ENCODE measurements around the gene SLC2A6.

Gene SLC2A6

DNA sequence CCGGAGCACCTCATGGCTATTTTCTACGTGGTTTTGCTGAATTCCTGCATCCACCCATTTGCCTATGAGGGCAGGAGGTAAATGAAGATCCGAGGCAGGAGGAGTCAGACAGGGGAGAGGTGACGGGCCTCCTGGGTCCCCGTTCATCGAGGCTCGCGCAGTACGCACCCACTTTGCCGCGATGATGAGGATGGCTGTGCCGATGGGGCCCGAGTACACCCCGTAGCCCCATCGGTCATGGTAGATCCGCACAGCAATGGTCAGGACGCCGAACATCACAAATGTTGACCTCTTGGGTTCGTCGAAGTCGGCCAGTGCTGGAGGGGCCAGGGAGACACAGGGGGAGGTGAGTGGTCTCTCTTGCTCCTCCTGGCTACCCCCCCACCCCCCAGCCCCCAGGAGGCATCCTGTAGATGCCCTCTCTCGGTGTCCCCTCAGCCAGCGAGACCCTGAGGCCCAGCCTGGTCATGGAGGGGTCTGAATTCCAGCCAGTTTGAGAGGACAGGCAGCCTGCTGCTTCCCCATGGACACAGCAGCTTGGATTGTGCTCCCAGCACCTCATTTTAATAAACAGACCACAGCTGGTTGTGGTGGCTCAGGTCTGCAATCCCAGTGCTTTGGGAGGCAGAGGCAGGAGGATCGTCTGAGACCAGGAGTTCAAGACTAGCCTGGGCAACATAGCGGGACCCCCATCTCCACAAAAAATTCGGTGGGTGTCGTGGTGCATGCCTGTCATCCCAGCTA is 40.0 kb upstream of the SLC2A6 start:
- no peaks in the 10 kb centered on the region for H3K9me3 Mint-ChIP-seq
- no peak overlapping the region for H3K4me3 Mint-ChIP-seq
- DNase-seq = no peak
- no peaks in the 10 kb centered on the region for H3K36me3 Mint-ChIP-seq
- ATAC-seq (replicated peaks) = no peak
- no peaks in the 10 kb centered on the region for H3K4me1 Mint-ChIP-seq
- H3K27me3 Mint-ChIP-seq = peaks cover 9 to 27% of the 10 kb centered on the region in 2 donors
- H3K27ac Mint-ChIP-seq = no peak overlapping the region

DNA sequence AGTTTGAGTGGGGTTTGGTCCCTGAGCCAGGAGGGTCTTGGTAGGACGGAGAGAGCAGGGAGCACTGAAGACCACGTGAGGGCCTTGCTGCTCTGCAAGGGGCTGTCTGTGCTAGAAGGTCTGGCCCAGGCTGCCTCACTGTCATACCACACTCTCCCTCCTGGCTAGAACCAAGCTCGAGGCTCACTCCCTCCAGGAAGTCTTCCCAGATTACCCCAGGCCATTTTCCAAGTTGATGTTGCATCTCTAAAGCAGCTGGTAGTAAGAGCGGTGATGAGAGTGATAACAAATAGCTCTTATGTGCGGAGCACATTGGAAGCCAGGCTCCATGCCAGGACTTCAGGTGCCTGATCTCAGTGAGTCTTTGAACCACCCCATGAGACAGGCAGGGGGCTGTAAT is 39.3 kb upstream of the SLC2A6 start:
- Mint-ChIP-seq H3K4me3 (no peak overlapping the region), H3K36me3 (no peaks in the 10 kb centered on the region), H3K27me3 (peaks cover 9 to 20% of the 10 kb centered on the region in 2 donors), H3K27ac (no peak overlapping the region), H3K9me3 (no peaks in the 10 kb centered on the region), H3K4me1 (no peaks in the 10 kb centered on the region)
- ATAC-seq (replicated peaks) (no peak), DNase-seq (no peak)

DNA sequence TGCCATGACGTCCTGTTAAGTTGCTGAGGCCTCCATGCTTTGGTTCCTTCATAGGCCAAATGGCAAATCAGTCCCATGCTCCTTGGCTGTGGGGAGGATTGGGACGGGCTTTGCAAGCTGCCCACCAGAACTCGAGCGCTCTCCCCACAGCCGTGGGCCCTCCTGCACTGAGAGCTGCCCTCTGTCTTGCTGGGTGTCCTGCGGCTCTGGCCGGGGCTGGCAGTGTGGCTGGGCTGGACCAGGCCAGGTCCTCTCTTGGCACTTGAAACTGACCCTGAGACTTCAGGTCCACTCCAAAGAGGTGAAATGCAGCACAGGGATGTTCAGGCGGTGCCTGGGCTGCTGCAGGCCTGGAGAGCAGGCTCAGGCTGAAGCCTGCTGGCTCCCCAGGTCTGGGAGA is 38.8 kb upstream of the SLC2A6 start:
- no peak for ATAC-seq (replicated peaks)
- Mint-ChIP-seq H3K4me1 (no peaks in the 10 kb centered on the region), H3K27ac (no peak overlapping the region), H3K36me3 (no peaks in the 10 kb centered on the region), H3K27me3 (peaks cover 9 to 18% of the 10 kb centered on the region in 2 donors), H3K9me3 (no peaks in the 10 kb centered on the region), H3K4me3 (no peak overlapping the region)
- DNase-seq = no peak

DNA sequence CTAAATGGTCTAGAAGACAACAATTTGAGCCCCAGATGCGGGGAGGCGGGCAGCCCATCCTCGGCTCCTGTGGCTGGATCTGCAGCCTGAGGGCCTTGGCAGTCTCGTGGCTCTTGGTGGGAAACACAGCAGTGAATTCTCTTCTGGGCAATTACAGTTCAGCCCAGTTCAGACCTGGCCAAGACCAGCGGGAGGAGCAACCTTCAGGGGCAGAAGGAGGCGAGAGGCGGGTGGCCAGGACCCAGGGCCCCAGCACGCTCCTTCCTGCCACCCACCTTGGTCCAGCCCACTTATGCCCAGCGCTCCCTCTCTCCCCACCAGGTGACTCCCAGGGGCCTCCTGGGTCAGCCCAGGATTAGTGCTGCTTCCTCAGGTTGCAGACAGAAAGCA is 38.1 kb upstream of the SLC2A6 start:
- Mint-ChIP-seq H3K9me3 (no peaks in the 10 kb centered on the region), H3K36me3 (no peaks in the 10 kb centered on the region), H3K4me3 (no peak overlapping the region), H3K4me1 (no peaks in the 10 kb centered on the region), H3K27me3 (peaks cover 9 to 18% of the 10 kb centered on the region in 2 donors), H3K27ac (no peak overlapping the region)
- no peak for ATAC-seq (replicated peaks)
- no peak for DNase-seq

DNA sequence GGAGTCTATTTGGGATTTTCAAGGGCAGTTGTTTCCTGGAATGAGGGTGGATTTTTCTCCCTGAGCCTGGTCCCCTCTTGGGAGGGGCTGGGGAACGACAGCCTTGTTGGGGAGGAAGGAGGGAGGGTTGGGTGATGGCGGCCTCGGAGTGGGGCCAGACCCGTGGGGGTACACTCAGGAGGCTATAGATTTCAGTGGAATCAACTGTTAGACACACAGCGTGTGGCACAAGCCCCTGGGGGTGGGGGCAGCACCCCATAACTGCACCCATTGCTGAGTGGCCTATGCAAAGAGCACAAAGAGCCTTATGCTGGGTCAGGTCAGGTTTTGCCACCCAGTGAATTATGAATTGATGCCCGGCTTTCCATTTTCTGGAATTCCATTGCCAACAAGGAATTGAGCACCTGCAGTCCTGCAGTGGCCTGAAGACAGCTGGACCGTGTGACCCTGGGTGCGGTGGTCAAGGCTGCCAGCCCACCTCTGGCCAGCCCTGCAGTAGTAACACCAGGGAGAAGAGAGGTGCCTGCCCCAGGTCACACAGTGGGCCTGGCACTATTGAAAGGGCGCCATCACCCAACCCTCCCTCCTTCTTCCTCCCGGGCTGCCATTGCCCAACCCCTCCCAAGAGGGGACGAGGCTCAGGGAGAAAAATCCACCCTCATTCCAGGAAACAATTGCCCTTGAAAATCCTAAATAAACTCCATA is 37.5 kb upstream of the SLC2A6 start:
- H3K36me3 Mint-ChIP-seq = no peaks in the 10 kb centered on the region
- no peak overlapping the region for H3K4me3 Mint-ChIP-seq
- H3K4me1 Mint-ChIP-seq = no peaks in the 10 kb centered on the region
- no peak for ATAC-seq (replicated peaks)
- DNase-seq = no peak
- H3K27me3 Mint-ChIP-seq = peaks cover 9 to 18% of the 10 kb centered on the region in 2 donors
- no peak overlapping the region for H3K27ac Mint-ChIP-seq
- no peaks in the 10 kb centered on the region for H3K9me3 Mint-ChIP-seq

DNA sequence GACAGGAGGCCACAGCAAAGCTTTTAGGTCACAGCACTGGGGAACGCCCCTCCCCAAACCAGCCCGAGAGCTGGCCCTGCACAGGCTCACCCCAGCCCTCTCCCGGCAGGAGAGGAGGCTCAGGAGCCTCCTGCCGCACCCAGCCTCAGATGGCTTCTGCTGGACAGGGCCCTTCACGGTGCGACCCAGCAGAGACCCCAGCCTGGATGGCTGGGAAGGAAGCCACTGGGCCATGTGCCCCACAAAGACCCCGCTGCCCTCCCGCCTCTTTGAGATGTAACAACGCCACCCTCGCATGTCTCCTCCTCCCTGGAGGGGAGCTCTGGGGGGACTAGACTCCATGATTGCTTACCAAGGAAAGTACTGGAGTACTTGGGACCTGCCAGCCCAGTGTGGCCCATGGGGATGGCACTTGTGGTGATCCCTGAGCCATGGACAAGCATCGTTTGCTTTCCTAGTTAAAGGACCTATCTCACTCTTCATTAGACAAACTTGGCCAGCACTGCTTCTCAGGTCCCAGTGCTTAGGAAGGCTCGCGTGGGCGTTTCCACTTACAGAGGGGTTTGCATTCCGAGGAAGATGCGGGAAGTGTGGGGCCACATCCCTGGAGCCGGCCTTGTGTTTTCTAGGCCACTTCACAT is 36.8 kb upstream of the SLC2A6 start:
- H3K27ac Mint-ChIP-seq = no peak overlapping the region
- no peak for ATAC-seq (replicated peaks)
- H3K4me1 Mint-ChIP-seq = no peaks in the 10 kb centered on the region
- H3K4me3 Mint-ChIP-seq = no peak overlapping the region
- no peaks in the 10 kb centered on the region for H3K36me3 Mint-ChIP-seq
- no peaks in the 10 kb centered on the region for H3K9me3 Mint-ChIP-seq
- peaks cover 9 to 18% of the 10 kb centered on the region in 2 donors for H3K27me3 Mint-ChIP-seq
- no peak for DNase-seq

DNA sequence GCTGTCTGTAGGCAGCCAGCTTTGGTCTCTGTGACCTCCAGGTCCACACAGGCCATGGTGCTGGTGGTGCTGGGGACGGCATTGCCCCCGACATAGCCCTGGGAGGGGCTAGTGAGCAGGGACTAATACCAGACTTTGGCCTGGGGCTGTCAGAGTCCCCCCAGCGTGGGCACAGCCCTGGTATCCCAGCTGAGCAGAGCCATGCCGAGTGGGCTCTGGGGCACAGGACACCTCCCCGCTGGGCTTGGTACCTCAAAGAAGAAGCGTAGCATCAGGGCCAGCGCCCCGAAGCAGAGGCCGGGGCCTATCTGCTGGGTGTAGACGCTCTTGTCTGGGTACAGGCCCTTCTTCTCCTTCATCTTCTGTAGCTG is 36.3 kb upstream of the SLC2A6 start:
- ATAC-seq (replicated peaks) (no peak), DNase-seq (no peak)
- no peaks in the 10 kb centered on the region for H3K4me1 Mint-ChIP-seq
- H3K27ac Mint-ChIP-seq = no peak overlapping the region
- peaks cover 9 to 18% of the 10 kb centered on the region in 2 donors for H3K27me3 Mint-ChIP-seq
- H3K9me3 Mint-ChIP-seq = no peaks in the 10 kb centered on the region
- H3K36me3 Mint-ChIP-seq = no peaks in the 10 kb centered on the region
- no peak overlapping the region for H3K4me3 Mint-ChIP-seq

DNA sequence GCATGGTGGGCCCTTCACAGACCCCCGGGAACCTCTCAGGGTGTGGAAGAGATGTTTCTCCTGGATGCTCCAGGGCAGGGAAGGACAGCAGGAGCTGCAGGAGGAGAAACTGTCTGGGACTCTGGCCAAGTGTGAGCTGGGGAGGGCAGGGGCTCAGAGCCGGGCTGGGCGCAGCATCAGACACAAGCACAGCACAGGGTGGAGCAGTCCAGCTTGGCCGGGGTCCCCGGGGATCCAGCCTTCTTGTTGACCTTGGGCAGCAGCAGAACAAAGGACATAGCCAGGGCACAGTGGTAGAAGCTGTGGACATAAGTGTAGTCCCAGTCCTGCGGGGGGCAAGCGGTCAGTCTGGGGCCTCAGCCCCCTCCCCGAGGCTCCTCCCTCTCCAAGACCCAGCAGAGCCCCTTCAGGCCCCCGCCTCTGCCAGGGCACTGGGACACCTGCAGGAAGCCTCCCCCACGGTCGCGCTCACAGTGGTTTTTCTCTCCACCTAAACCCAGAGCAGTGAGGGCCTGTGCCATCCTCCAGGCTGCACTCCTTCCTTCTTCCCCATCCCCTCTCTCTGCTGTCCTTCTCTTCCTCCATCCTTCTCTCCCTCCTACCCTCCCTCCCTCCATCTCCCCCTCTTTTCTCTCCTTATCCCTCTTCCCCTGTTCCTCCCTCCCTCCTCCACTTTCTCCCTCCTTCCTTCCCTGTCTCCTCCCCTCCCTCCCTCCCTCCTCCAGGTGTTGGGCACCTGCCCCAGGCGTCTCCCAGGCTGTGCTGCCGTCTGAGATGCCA is 35.8 kb upstream of the SLC2A6 start:
- Mint-ChIP-seq H3K4me3 (no peak overlapping the region), H3K27me3 (peaks cover 10 to 20% of the 10 kb centered on the region in 2 donors), H3K9me3 (no peaks in the 10 kb centered on the region), H3K27ac (no peak overlapping the region), H3K36me3 (no peaks in the 10 kb centered on the region), H3K4me1 (peaks cover 0 to 1% of the 10 kb centered on the region in 2 donors)
- DNase-seq (no peak), ATAC-seq (replicated peaks) (no peak)

DNA sequence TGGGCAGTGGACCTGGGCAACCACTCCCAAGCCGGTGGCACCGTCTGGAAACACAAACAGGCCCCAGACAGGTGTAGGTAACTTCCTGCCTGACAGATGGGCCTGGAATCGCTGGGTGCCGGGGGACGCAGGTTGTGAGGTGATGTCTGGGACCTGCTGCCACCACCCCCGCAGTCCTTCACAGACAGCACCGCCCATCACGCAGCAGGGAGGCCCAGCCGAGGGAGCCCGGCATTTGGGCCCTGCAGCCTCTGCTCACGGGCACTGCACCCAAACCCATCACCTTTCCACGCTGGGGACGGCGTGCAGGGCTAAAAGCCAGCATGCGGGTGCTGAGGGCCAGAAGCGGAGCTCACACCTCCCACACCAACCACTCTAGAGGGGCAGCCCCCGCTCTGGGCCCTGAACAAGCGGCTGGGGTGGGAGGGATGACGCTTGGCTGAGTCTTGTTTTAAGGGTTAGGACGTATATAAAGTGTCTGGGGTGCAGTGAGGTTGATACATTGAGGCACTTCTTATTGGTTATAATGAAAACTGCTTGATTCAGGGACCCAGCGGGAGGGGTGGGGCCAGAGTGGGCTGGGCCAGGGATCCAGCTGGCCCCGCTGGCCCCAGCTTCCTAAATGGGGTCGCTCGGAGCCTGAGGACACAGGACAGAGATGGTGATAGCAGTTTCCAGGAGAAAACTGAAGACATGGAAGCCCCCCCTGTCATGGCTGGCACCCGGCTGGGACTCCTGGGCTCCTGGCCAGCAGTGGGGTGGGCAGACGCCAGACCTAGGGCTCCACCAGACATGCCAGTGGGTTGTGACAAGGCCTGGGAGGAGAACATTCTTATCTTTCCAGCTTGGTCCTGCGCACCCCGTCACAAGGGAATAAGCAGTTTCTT is 34.6 kb upstream of the SLC2A6 start:
- DNase-seq = no peak
- Mint-ChIP-seq H3K27ac (no peak overlapping the region), H3K4me1 (peaks cover 0 to 9% of the 10 kb centered on the region in 2 donors), H3K27me3 (peaks cover 11 to 20% of the 10 kb centered on the region in 2 donors), H3K9me3 (no peaks in the 10 kb centered on the region), H3K36me3 (no peaks in the 10 kb centered on the region), H3K4me3 (no peak overlapping the region)
- no peak for ATAC-seq (replicated peaks)

DNA sequence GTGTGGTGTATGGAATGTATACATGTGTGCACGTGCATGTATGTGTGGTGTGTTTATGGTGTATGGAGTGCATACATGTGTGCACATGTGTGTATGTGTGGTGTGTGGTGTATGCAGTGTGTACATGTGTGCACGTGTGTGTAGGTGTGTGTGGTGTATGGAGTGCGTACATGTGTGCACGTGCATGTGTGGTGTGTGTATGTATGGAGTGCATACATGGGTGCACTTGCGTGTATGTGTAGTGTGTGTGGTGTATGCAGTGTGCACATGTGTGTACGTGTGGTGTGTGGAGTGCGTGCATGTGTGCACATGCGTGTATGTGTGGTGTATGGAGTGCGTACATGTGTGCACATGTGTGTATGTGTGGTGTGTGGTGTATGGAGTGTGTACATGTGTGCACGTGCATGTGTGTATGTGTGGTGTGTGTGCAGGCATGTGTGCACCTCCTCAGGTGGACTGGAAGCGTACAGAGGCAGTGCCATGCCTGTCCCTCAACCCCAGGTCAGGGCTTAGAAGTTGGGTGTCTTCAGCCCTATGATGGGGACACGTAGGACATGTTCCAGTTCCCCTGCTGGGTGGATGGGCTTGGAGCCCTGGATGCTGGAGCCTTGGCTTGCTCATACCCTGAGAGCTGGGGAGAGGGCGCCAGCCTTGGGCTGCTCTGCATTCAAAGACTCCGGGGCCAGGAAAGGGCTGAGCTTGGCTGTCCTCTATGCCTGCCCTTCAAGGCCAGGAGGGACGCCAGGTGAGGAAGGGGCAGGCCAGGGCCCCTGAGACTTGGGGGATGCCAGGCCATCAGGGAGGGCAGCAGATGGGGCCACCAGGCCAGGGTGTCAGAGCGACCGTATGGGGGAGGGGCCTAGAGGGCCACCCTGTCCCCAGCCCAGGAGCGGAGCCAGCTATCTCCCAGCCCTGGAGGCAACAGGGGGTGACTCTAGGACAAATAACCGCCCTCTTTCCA is 33.6 kb upstream of the SLC2A6 start:
- no peak for ATAC-seq (replicated peaks)
- Mint-ChIP-seq H3K36me3 (no peaks in the 10 kb centered on the region), H3K27ac (no peak overlapping the region), H3K9me3 (no peaks in the 10 kb centered on the region), H3K27me3 (peaks cover 6 to 17% of the 10 kb centered on the region in 2 donors), H3K4me1 (peaks cover 0 to 9% of the 10 kb centered on the region in 2 donors), H3K4me3 (no peak overlapping the region)
- no peak for DNase-seq

DNA sequence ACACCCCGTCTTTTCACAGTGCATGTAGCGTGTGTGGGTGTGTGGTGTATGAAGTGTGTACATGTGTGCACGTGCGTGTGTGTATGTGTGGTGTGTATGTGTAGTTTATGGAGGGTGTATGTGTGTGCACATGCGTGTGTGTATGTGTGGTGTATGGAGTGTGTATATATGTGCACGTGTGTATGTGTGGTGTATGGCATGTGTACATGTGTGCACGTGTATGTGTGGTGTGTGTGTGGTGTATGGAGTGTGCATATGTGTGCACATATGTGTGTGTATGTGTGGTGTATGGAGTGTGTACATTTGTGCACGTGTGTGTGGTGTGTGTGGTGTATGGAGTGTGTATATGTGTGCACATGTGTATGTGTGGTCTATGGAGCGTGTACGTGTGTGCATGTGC is 32.7 kb upstream of the SLC2A6 start:
- Mint-ChIP-seq H3K36me3 (no peaks in the 10 kb centered on the region), H3K27me3 (peaks cover 11 to 23% of the 10 kb centered on the region in 2 donors), H3K4me3 (no peak overlapping the region), H3K4me1 (peaks cover 0 to 9% of the 10 kb centered on the region in 2 donors), H3K27ac (no peak overlapping the region), H3K9me3 (no peaks in the 10 kb centered on the region)
- no peak for ATAC-seq (replicated peaks)
- DNase-seq = no peak

DNA sequence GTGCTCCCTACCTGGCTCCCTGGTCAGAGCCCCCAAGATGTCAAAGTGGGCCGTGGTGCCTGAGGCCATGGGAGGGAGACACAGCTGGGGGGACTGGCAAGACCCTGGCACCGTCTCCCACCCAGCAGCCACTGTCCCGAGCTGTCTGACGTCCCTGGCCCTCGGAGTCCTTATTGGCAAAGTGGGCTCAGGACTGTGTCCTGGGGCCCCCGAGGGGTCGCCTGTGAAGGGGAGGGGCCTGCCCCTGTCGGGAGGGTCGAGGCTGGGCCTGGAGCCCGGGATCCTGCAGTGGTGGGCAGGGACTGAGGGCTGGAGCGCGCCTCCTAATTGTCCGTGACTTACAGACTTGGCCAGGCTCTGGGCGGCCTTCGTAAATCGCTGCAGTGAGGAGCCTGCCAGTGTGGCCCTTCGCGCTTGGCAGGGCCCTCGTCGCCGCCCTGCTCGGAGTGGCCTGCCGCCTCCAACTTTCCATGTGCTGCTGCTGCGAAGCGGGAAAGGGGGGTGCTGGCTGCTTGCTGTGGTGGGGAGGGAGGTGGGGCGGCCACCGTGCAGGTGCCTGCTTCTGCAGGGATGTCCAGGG is 32.1 kb upstream of the SLC2A6 start:
- ATAC-seq (replicated peaks) = no peak
- H3K4me1 Mint-ChIP-seq = peaks cover 0 to 9% of the 10 kb centered on the region in 2 donors

More for the DNA sequence above, 32.1 kb upstream of the SLC2A6 start:
- Mint-ChIP-seq H3K27ac (no peak overlapping the region), H3K36me3 (no peaks in the 10 kb centered on the region), H3K27me3 (peaks cover 11 to 22% of the 10 kb centered on the region in 2 donors), H3K9me3 (no peaks in the 10 kb centered on the region), H3K4me3 (no peak overlapping the region)
- DNase-seq = no peak

Data from stimulated activated naive B cell treated with anti-CD40 and anti-IgM and Interleukin-4, amounts not matched to agents 10 μg/mL and 1 μg/mL and 100 μg/mL, for 72 hours (primary cell).